Stimulated activated CD8-positive, alpha-beta memory T cell treated with anti-CD3 and anti-CD28 coated beads, Interleukin-7, amount 100 ng/mL, for 4 hours (primary cell): ENCODE results near the gene PLK5.
"Not testable (repeated sequence)": the region's sequence is repeated elsewhere in the genome, so short reads cannot be mapped to it uniquely, and the experiment has no call there.

Experiments used
- DNase-seq, 2 donors: peaks; one replicate each; pipeline ENCODE4 v3.0.0-alpha.2; 2020; ENCODE audit warnings: low read depth in 2 of 2

Gene PLK5

GRCh38 chr19:1507763-1508506 lies 15.9 kb upstream of the PLK5 start:
- DNase-seq = peak; percentile 82 to 86

- DNase-seq = no peak
Observed at GRCh38 chr19:1508507-1508856, 15.4 kb upstream of the PLK5 start.

GRCh38 chr19:1509602-1510441 lies 14.1 kb upstream of the PLK5 start:
- DNase-seq = no peak

DNA sequence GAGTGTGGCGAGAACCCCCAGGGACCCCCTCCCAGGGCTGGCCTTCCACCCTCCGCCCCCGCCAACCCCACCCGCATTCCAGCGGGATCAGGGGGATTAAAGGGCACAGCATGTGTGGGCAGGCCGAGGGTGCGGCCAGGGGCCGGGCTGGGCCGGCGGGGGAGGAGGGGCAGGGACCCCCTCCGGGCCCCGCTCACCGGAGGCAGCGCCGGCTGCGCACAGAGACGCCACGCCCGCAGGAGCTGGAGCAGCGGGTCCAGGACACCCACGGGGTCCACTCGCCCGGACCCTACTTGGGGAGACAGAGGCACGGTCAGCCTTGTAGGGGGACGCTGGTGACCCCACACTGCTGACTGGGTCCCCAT lies 13.5 kb upstream of the PLK5 start:
- no peak for DNase-seq

DNA sequence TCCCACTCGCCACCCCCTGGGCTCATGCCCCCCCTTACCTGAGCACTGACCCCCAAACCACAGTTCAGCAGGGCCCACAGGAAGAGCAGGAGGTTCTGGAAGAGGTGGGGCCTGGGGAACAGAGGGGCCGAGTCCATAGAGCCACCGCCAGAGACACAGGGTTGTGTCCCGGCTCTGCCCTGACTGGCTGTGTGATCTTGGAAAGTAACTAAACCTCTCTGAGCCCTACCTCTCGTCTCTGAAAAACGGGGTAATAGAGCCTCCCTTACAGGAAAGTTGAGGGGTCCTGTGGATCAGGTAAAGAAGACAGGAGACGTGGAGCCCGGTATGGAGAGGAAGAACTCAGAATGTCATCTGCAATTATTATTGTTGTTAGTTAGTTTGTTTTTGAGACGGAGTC lies 13.1 kb upstream of the PLK5 start:
- no peak for DNase-seq

DNA sequence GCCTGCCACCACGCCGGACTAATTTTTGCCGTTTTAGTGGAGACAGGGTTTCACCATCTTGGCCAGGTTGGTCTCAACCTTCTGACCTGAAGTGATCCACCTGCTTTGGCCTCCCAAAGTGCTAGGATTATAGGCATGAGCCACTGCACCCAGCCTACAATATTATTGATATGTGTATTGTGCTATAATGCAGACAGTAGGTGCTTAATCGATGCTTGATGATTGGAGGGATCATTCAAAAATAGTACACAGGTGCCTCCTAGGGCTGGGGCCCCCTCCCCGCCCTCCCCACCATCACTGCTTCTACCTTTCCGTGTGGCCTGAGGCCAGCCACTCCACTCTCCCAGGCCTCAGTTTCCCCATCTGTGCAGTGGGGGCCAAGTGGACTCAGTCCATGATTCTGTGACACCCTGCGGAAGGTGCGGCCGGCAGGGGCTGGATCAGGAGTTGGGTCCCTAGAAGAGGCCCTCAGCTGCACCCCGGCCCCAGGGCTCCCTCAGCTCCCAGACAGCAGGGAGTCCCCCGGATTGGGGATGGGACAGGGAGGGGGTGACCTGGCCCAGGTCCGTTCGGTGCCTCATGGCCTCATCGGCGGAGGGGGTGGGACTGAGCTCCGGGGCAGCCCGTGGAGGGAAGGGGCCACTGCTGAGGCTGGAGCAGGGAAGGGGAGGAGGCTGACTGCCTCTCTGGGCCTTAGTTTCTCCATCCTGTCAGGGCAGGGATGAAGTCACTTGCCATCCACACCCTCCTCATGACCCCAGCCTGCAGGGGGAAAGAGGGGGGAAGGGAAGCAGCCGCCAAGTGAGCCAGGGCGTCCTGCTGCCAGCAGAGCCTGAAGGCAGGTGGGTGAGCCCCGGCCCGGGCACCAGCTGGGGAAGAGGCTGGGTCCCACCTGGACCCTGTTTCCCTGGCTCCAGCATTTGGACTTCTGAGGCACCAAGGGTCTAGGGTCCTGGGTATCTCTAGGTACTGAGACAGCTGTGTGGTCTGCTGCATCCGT lies 12.3 kb upstream of the PLK5 start:
- no peak for DNase-seq

- peak; percentile 6 to 64 for DNase-seq
Observed at GRCh38 chr19:1512671-1513498, 11.0 kb upstream of the PLK5 start, which contains the start of gene ADAMTSL5. ADAMTSL5 (minus strand) TSS chr19:1513019; CDS start chr19:1510943, 2,076 bp downstream.

DNA sequence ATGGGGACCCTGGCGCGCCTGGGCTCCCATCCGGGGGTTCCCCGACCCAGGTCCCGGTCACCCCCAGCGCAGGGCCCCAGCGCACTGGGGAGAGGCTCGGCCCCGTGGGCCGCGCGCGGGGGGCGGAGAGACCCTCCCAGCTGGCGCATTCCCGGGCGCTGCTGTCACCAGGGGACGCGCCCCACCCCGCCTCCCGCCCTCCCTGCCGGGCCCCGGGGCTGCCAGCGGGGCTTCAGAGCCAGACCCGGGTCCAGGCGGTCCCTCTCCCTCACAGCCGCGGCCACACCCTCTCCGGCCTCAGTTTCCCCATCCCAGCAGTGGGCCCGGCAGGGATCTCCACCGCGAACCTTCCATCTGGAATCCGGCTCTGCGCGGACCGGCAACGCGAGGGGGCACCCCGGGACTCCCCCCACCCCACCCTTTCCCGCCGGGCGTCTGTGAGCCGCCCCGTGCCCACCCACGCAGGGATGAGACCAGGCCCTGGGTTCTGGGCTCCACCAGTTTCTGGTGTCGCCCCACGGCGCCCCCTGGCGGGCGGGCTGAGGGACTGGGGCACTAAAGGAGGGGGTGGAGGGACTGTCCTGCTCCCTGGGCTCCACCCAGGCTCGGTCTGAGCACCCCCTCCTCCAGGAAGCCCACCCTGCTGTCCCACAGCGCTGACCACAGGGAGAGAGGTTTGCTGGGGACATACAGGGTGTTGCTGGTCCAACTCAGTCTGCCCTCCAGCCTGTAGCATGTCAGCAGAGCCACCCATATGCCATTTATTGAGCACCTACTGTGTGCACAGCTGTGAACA lies 10.2 kb upstream of the PLK5 start:
- peak; percentile 35 to 53 for DNase-seq

GRCh38 chr19:1514295-1514661 lies 9.6 kb upstream of the PLK5 start:
- DNase-seq = no peak

DNA sequence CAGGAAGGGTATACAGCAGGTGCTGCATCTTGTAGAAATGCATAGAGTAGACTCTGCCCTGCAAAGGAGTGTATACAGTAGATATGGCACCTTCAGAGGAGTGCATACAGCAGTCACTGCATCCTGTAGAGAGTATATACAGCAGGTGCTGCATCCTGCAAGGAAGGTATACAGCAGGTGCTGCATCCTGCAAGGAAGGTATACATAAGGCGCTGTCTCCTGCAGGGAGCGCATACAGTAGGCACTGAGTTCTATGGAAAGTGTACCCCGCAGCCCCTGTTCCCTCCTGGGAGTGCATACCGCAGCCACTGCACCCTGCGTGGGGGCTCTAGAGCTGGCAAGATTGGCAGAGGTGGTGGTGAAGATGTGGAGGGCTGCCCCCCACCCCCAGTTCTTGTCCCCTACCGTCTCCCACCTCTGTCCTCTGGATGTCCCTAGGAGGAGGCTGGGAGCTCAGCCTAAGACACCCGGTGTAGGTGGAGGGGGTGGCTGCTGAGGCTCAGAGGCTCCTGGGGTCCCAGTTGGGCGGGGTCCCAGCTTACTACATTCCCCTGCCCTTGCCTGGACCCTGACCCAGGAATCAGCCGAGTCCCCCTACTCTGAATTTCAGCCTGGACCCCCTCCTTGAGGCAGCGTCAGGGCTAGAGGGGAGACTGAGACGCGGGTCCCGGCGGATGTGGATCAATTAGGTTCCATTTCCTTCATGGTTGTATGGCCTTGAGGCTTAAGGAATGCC lies 8.7 kb upstream of the PLK5 start:
- no peak for DNase-seq

GRCh38 chr19:1516395-1516753 lies 7.5 kb upstream of the PLK5 start:
- DNase-seq = no peak

- DNase-seq = no peak
Observed at GRCh38 chr19:1518471-1518870, 5.4 kb upstream of the PLK5 start.

GRCh38 chr19:1519802-1520201 lies 4.1 kb upstream of the PLK5 start:
- DNase-seq = not testable (repeated sequence)

- no peak for DNase-seq
Observed at GRCh38 chr19:1520203-1520780, 3.6 kb upstream of the PLK5 start.

- DNase-seq = no peak
Observed at GRCh38 chr19:1521636-1522035, 2.2 kb upstream of the PLK5 start.

DNA sequence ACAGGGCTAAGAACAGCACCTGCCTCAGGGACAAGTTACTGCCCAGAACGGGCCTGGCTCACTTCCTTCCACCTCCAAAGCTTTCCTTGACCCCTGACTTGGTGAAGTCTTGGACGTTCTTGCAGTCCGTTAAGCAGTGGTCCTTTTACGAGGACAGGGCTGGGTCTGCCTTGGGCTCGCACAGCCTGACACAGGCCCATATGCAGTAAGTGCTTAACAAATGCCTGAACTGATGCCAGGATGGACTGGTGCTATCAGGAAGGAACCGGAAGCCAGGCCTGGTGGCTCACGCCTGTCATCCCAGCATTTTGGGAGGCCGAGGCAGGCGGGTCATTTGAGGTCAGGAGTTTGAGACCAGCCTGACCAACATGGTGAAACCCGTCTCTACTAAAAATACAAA lies 1.8 kb upstream of the PLK5 start:
- no peak for DNase-seq

GRCh38 chr19:1522838-1523237 lies 1.0 kb upstream of the PLK5 start:
- no peak for DNase-seq

DNA sequence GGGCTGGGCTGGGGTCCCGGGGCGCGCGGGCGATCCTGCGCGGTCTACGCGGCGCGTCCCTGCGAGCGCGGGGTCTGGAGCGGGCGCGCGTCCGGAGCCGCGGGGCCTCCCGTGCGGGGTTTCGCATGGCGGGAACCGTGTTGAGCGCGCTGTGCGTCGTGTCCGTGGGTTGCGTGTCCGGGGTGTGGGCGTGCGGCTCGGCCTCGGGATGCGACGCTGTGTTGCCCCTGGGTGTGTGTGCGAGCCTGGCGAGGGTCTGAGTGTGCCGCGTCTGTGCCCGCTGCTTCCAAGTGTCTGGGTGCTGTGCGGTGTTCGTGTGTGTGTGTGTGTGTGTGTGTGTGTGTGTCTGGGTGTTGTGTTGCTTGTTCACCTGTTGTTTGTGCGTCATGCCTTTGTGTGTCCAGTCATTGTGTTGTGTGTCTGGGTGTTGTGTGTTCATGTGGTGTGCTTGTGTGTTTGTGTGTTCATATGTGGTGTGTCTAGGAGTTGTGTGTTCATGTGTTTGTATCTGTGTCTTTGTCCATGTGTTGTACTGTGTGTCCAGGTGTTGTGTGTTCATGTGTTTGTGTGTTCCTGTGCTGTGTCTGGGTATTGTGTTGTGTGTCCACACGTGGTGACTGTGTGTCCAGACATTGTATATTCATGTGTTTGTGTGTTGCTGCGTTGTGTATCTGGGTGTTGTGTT lies 552 bp downstream of the PLK5 start:
- no peak for DNase-seq

- DNase-seq = no peak
Observed at GRCh38 chr19:1524972-1525325, 1.1 kb downstream of the PLK5 start.
